Measurements from ENCODE around the gene FSCN2.

FSCN2 gene

DNA sequence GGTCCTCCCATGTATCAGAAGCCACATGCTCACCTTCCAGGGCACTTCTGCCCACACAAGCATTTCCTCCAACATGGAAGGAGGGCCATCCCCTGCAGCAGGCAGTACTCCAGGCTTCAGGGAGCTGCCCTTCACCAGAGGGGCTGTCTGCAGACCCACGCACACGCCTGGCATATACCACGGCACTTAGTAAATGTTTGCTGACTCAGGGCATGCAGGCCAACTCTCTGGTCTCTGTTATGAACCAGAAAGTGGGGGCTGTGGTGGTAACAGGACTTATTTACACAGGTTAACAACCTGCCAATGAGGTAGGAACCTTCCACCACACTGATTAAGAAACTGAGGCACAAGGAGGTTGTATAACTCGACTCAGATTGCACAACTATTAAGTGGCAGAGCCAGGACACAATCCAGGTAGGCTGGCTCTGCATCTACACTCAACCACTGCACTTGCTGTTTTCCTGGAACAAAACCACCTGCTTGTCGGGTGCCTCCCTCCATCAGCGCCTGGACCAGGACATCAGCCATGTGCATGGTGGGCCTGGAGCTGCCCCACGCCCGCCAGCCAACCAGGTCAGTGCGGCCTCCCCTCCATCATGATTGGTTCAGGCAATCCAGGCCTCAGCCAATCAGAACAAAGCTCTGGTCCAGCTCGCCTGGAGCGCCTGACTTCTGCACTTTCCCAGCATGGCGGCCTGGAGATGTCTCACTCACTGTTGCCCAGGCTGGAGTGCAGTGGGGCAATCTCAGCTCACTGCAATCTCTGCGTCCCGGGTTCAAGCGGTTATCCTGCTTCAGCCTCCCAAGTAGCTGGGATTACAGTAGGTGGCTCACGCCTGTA is 34.8 kb upstream of the FSCN2 start:
- in situ Hi-C loops (cut with HindIII; ENCODE audit: low pct_unique_long_range_greater_than_20kb, low sequenced_read_pairs), result no loop called here
- no peak for DNase-seq (ENCODE audit: low read depth in 1 of 2, low spot score in 1 of 2)
- TF ChIP-seq JUND (IDR thresholded peaks at IDR 0.05; ENCODE audit: low read depth), result no peak

DNA sequence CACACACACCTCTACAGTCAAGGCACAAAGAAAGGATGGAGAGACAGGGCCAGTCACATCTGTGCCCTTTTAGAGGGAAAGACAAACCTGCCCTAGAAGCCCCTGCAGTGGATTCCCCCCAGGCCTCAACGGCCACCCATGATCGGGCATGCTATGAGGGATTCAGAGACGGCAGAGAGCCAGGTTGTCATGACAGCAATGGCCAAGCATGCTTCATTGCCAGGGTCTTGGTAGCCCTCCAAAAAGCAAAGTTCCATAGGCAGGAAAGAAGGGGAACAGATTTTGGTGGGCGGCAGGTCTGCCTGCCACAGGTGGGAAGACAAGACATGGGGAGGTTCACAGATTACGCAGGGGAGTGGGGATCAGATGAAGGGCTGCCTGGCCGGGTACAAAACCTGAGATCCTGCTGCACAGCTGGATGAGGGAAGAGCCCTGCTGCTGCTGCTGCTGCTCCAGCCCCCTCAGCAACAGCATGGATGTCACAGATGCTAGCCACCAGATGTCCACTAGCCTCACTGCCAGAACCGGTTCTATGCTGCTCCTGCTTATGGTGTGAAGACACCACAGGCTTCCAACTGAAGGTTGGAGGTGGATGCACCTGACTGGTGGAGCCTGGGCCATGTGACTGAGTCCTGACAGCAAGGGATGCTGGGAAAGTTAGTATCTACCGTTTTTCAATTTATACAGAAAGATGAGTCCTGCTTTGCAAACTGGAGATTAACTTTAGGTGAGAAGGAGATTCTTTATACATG is 33.4 kb upstream of the FSCN2 start:
- in situ Hi-C loops (cut with HindIII; ENCODE audit: low pct_unique_long_range_greater_than_20kb, low sequenced_read_pairs), result no loop called here
- no peak for TF ChIP-seq JUND (IDR thresholded peaks at IDR 0.05; ENCODE audit: low read depth)
- peak in 1 of 2 experiments; percentile 86 for DNase-seq (ENCODE audit: low read depth in 1 of 2, low spot score in 1 of 2)

DNA sequence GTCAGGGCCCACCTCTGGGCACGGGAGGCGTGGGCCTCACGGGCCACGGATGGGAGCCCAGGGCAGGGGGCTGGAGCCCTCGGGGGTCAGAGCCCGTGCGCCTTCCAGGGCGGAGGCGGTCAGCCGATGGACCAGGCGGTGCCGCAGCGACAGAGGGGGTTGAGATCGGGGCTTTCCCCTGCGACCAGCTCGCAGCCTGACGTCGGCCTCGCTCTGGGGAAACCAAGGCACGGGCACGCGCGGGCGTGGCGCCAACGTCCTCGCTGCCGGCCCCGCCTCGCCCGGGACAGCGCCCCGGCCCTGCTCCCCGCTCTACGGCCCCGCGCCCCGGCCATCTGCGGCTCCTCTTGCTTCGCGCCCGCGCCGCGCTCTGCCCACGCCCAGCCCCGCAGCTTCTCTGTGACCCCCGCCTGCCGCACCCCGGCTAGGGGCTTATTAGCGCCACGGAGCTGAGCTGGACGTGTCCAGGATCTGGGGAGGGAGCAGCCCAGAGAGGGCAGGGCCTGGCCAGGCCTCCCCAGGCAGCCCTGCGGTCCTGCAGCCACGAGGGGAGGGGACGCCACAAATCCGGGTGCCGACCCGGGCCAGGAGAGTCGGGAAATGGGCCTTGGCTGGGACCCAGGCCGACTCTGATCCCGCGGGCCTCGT is 29.1 kb upstream of the FSCN2 start:
- TF ChIP-seq JUND (IDR thresholded peaks at IDR 0.05; ENCODE audit: low read depth), result no peak
- in situ Hi-C loops (cut with HindIII; ENCODE audit: low pct_unique_long_range_greater_than_20kb, low sequenced_read_pairs), result no loop called here
- DNase-seq (ENCODE audit: low read depth in 1 of 2, low spot score in 1 of 2), result no peak

DNA sequence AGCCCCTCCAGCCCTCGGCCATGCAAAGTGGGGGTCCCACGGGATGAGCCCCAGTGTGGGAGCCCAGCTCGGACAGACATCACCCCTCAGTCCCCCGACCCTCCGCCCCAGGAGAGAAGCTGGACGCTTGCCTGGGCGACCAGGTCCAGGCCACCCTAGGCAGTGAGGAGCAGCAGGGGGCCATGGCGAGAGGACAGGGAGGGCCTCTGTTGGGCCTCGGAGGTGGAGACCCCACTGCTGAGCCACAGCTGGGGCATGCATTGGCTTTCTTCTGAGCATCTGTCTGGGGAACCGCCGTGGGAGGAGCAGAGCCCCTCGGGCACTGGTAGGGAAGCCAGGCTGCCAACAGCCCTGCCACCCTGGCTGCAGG is 28.6 kb upstream of the FSCN2 start:
- no peak for DNase-seq (ENCODE audit: low read depth in 1 of 2, low spot score in 1 of 2)
- in situ Hi-C loops (cut with HindIII; ENCODE audit: low pct_unique_long_range_greater_than_20kb, low sequenced_read_pairs), result no loop called here
- no peak for TF ChIP-seq JUND (IDR thresholded peaks at IDR 0.05; ENCODE audit: low read depth)

DNA sequence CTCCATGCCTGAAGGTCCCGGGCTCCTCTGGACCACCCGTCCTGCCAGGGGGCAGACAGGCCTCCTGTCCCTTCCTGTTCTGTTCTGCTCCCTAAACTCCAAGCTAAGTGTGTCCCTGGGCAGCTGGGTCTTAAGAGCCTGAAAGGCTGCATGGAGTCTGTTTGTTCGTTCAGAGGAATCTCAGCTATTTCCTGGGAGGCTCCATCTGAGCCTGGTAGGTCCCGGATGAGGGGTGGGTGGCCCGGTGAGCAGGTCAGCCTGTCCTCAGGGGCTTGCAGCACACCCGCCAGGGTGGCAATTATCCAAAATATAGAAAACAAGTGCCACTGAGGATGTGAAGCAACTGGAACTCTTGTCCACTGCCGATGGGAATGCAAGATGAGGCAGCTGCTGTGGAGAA is 28.1 kb upstream of the FSCN2 start:
- TF ChIP-seq JUND (IDR thresholded peaks at IDR 0.05; ENCODE audit: low read depth), result no peak
- in situ Hi-C loops (cut with HindIII; ENCODE audit: low pct_unique_long_range_greater_than_20kb, low sequenced_read_pairs), result no loop called here
- DNase-seq (ENCODE audit: low read depth in 1 of 2, low spot score in 1 of 2), result peak in 1 of 2 experiments; percentile 60

DNA sequence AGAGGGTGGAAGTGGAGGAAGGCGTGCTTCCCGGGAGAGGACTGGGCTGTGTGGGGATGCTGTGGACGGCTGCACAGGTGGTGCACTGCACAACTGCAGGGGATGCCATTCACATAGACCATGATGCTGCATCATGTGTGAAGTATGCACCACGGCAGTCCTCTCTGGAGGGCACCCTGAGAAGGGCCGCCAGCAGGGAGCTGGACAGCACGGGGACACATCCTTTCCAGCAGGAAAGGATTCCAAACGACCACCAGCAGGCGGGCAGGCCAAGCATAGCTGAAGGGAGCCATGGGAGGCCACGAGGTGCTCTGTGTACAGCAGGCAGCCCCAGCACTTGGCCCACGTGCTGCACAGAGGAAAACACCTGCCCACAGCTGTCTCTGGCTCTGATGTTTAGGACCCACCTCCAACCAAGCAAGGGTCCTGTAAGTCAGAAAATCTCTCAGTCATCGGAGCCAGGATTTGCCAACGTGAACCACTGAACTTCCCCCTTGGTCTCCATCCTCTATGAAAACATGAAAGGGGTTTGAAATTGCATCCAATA is 25.6 kb upstream of the FSCN2 start:
- in situ Hi-C loops (cut with HindIII; ENCODE audit: low pct_unique_long_range_greater_than_20kb, low sequenced_read_pairs), result no loop called here
- no peak for DNase-seq (ENCODE audit: low read depth in 1 of 2, low spot score in 1 of 2)
- TF ChIP-seq JUND (IDR thresholded peaks at IDR 0.05; ENCODE audit: low read depth), result no peak

DNA sequence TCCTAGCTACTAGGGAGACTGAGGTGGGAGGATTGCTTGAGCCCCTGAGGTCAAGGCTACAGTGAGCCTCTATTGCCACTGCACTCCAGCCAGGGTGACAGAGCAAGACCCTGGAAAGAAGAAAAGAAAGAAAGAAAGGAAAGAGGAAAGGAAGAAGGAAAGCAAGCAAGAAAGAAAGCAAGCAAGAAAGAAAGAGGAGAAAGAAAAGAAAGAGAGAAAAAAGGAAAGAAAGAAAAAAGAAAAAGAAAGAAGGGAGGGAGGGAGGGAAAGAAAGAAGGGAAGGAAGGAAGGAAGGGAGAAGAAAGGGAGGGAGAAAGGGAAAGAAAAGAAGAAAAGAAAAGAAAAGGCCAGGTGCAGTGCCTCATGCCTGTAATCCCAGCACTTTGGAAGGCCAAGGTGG is 24.6 kb upstream of the FSCN2 start:
- in situ Hi-C loops (cut with HindIII; ENCODE audit: low pct_unique_long_range_greater_than_20kb, low sequenced_read_pairs), result no loop called here
- no peak for DNase-seq (ENCODE audit: low read depth in 1 of 2, low spot score in 1 of 2)
- no peak for TF ChIP-seq JUND (IDR thresholded peaks at IDR 0.05; ENCODE audit: low read depth)

DNA sequence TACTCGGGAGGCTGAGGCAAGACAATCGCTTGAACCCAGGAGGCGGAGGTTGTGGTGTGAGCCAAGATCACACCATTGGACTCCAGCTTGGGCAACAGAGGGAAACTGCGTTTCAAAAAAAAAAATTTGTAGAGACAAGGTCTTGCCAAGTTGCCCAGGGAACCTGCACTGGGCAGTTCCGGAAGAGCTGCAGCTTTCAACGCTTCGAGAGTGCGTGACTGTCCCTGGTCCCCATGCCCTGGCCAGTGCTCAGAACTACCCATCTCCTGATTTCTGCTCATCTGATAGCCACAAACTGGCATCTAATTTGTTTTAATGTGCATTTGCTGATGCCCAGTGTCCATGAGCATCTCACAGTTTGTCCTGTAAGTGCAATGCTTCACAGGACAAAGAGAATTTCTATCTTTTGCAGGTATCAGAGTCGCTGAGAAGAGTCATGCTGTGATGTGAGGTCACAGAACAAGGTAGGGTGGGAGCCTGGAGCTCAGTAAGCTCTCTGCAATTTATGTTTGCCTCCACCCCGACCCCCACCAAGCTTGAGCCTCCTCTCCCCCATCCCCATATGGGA is 19.5 kb upstream of the FSCN2 start:
- in situ Hi-C loops (cut with HindIII; ENCODE audit: low pct_unique_long_range_greater_than_20kb, low sequenced_read_pairs), result no loop called here
- TF ChIP-seq JUND (IDR thresholded peaks at IDR 0.05; ENCODE audit: low read depth), result no peak; the same call in 1 of the 2 replicates
- peak in 1 of 2 experiments; percentile 64 for DNase-seq (ENCODE audit: low read depth in 1 of 2, low spot score in 1 of 2)

DNA sequence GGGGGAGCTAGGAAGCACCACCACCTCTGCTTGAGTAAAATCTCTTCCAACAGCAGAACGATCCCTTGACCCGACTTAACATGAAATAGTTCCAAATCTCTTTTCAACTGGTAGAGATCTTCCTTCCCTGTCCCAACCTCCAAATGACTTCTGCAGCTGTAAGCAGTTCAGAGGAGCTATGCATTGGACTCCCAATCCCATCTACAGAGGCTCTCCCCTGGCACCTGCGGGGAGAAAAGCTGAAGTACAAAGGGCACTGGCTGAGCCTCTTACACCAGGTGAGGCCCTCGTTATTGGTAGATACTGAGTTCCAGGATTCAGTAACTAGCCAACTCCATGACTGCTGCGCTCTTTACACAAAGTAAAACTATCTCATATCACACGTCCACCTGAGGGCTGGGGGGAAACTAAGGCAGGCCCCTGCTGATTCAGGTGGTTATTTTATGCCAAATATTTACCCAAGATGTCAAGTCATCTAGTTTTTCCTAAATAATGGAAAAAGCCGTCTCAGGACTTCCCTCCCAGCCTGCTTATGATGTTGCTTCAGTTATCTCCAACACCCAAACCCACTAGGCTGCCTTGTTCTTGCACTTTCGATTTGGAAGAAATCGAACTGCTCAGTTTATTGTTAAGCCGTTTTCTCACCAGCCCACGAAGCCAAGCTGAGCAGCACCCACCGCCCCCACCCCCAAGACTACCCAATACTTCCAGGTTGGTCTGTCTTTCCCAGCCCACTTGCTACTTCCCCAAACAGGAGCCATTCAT is 18.8 kb upstream of the FSCN2 start:
- in situ Hi-C loops (cut with HindIII; ENCODE audit: low pct_unique_long_range_greater_than_20kb, low sequenced_read_pairs), result no loop called here
- TF ChIP-seq JUND (IDR thresholded peaks at IDR 0.05; ENCODE audit: low read depth), result no peak
- peak in 1 of 2 experiments; percentile 60 for DNase-seq (ENCODE audit: low read depth in 1 of 2, low spot score in 1 of 2)

DNA sequence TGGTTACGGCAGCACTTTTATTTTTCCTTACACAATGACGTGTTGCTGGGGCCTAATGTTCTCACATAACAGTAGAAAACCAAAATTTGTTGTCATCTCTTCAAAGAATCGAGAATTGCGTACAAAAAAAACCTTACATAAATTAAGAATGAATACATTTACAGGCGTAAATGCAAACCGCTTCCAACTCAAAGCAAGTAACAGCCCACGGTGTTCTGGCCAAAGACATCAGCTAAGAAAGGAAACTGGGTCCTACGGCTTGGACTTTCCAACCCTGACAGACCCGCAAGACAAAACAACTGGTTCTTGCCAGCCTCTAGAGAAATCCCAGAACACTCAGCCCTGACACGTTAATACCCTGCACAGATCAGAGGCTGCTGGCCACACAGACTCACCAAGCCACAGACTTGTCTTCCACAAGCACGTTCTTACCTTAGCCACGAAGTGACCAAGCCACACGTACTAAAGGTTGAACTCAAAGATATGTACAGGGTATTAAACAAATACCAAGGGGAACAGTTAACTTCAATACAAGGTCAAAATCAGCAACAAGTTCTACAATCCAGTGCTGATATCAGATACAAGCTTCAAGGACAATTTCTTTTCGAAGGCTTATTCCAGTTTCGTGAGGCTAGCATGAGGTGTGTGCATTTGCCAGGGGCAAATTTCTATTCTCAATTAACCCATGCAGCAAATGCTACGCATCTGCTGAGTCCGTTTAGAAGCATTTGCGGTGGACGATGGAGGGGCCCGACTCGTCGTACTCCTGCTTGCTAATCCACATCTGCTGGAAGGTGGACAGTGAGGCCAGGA is 18.0 kb upstream of the FSCN2 start:
- in situ Hi-C loops (cut with HindIII; ENCODE audit: low pct_unique_long_range_greater_than_20kb, low sequenced_read_pairs), result no loop called here
- TF ChIP-seq JUND (IDR thresholded peaks at IDR 0.05; ENCODE audit: low read depth), result no peak
- no peak for DNase-seq (ENCODE audit: low read depth in 1 of 2, low spot score in 1 of 2)
